Large intestine (tissue), 3 donors: Measurements from ENCODE around the gene IGFBP2. TPM values are rescaled to one million over a fixed set of nuclear protein-coding genes. Genes with fewer than 3 reads are reported as not detected.

Experiments used
- DNase-seq, 2 donors: peaks; one replicate each; pipeline versions ENCODE4 v3.0.0 to v3.0.0-alpha.2; 2013
- H3K27ac ChIP-seq: one replicate; pipeline ENCODE4 v1.5.1; 2013; ENCODE audit warnings: low read length
- H3K27me3 ChIP-seq: 2 replicates; pipeline ENCODE4 v1.6.1; 2013; ENCODE audit warnings: low read length; ENCODE audit not compliant: control insufficient read depth, insufficient read depth
- H3K36me3 ChIP-seq: 2 replicates; pipeline ENCODE4 v1.6.1; 2013; ENCODE audit warnings: low read length; ENCODE audit not compliant: control insufficient read depth, insufficient read depth
- H3K4me1 ChIP-seq: one replicate; pipeline ENCODE4 v1.6.1; 2013; ENCODE audit warnings: low read length; ENCODE audit not compliant: control insufficient read depth, insufficient read depth
- H3K4me3 ChIP-seq: one replicate; pipeline ENCODE4 v1.5.1; 2013; ENCODE audit warnings: low read length
- H3K9me3 ChIP-seq: one replicate; pipeline ENCODE4 v1.6.1; 2013; ENCODE audit warnings: mild to moderate bottlenecking, low read depth, low read length, moderate library complexity; ENCODE audit not compliant: control insufficient read depth
- WGBS: methylation state at CpG from one replicate; pipeline ENCODE4 v1.1.5; 2013; ENCODE audit warnings: low lambda C conversion rate; ENCODE audit not compliant: insufficient coverage; 5-methylcytosine and 5-hydroxymethylcytosine counted together
- polyA plus RNA-seq: library from polyadenylated mRNA; unstranded; fragments of 120-200 nt; gene quantifications from one replicate; pipeline ENCODE4 v1.2.1, GENCODE V29; 2013

Gene IGFBP2
- polyA plus RNA-seq, 1 donor = 242 TPM

DNA sequence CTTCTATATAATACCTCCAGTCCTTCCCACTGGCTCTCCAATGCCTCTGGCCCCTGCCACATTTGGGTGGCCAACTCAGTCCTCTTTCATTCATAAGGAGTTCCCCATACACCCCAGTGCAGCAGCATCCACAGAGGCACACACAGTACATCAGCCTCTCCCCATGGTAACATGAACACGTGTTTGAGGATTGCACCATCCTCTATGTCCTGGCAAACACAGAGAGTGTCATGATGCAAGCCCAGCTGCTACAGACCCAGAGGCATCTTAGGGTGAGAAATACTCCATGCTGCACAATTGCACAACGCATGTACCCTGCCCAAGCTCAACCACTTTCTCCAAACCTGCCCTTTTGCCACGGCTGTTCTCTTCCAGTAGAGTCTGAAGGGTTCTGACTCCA lies 50.6 kb downstream of the IGFBP2 start:
- no CpG with 5 or more reads among the region's 3 CpGs for WGBS
- Histone ChIP-seq H3K27ac (no peak overlapping the region), H3K27me3 (peaks cover 15% of the 10 kb centered on the region), H3K4me1 (no peaks in the 10 kb centered on the region), H3K36me3 (peaks cover 10% of the 10 kb centered on the region), H3K9me3 (no peaks in the 10 kb centered on the region), H3K4me3 (no peak overlapping the region)
- DNase-seq = no peak

DNA sequence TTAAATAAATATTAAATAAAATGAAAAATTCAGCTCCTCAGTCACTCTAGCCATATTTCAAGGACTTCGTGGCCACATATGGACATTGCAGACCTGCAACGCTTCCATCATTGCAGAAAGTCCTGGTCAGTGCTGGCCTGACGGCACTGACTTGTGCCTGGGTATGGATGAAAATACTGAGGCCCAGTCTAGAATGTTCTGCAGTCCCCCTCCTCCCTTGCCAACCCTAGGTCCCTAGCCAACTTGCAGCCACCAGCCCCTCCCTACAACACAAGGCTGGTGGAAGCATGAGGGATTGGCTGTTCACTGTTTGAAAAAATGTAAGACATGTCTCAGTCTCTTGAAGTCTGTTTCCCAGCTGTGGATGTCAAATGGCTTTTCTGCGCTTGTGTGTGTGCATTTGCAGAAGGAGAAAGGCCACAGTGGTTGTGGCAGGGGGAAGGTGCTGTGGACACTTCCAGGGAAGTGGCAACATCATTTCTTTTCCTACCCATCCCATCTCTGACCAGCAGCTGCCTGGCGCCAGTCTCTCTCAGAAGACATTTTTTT lies 52.2 kb downstream of the IGFBP2 start:
- Histone ChIP-seq H3K27me3 (peaks cover 29% of the 10 kb centered on the region), H3K27ac (no peak overlapping the region), H3K4me1 (no peaks in the 10 kb centered on the region), H3K4me3 (no peak overlapping the region), H3K36me3 (peaks cover 11% of the 10 kb centered on the region), H3K9me3 (no peaks in the 10 kb centered on the region)
- DNase-seq = no peak
- no CpG with 5 or more reads among the region's 5 CpGs for WGBS

DNA sequence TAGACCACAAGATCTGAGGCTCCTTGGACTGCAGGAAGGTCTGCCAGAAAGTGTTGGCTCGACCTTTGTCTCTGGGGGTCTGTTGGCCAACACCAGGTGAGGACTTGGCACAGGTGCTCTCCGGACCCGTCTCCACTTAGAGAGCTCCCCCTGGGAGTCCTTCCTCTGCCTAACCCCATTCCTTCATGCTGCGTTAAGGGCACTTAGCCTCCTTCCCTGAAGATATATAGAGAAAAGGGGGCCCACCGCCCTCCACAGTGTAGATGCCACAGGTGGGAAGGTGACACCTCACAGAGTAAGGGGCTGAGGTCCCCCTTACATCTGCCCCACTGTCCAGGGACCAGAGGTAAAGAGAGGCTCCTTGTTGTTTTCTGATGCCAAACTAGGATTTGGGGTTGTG lies 53.9 kb downstream of the IGFBP2 start:
- Histone ChIP-seq H3K36me3 (peaks cover 9% of the 10 kb centered on the region), H3K9me3 (peaks cover 2% of the 10 kb centered on the region), H3K4me3 (no peak overlapping the region), H3K4me1 (no peaks in the 10 kb centered on the region), H3K27me3 (peaks cover 43% of the 10 kb centered on the region), H3K27ac (no peak overlapping the region)
- no CpG with 5 or more reads among the region's 5 CpGs for WGBS
- DNase-seq = no peak

DNA sequence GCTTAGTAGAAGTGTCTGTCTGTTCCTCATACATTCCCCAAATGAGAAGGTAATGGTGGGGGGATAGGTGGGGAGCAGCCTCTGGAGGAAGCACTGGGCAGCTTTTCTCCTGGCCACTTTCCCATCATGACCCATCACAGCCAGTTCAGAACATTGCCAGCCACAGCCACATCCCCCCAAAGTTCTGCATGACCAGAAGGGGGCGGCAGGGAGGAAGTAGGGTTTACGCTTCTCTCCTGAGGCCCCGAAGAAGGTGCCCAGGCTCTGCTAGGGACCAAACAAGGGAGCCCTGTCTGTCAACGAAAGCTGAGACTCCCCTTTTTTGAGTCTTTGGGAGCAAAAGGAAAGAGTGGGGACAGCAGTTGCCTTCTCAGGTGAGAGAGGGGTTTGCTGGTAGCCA lies 54.4 kb downstream of the IGFBP2 start:
- Histone ChIP-seq H3K27me3 (peaks cover 49% of the 10 kb centered on the region), H3K36me3 (peaks cover 9% of the 10 kb centered on the region), H3K9me3 (peaks cover 2% of the 10 kb centered on the region), H3K4me3 (no peak overlapping the region), H3K27ac (no peak overlapping the region), H3K4me1 (no peaks in the 10 kb centered on the region)
- no peak for DNase-seq
- WGBS = 20% methylated on average over 1 of the region's 4 CpGs

DNA sequence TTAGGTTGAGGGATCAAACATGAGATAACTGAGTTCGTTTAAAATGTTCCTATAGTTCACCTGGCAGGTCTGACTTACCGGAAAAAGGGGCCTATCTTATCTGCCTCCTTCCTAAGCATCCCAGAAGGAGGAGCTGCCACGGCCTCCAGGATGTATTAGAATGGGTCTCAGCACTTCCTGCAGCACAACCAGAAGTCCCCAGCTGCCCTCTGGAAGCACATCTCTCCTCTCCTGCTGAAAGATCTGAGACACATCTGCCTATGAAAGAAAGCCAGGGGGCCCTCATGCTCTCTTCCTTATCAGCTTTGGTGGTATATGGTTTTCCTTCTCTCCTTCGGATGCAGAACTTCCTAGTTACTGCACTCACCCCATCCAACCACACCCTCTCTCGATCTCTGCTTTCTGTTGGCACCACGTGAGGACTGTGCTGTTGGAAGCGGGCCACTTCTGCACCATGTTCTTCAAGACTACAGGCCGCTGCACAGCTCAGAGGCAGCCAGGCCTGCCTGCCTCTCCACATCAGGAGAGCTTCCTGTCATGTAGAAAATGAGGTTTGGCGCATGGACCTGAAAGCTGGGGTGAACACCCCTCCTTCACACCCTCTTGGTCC lies 55.6 kb downstream of the IGFBP2 start:
- Histone ChIP-seq H3K9me3 (peaks cover 2% of the 10 kb centered on the region), H3K27ac (no peak overlapping the region), H3K4me1 (peaks cover 2% of the 10 kb centered on the region), H3K36me3 (peaks cover 9% of the 10 kb centered on the region), H3K27me3 (peaks cover 57% of the 10 kb centered on the region), H3K4me3 (no peak overlapping the region)
- WGBS = no CpG with 5 or more reads among the region's 9 CpGs
- DNase-seq = no peak

DNA sequence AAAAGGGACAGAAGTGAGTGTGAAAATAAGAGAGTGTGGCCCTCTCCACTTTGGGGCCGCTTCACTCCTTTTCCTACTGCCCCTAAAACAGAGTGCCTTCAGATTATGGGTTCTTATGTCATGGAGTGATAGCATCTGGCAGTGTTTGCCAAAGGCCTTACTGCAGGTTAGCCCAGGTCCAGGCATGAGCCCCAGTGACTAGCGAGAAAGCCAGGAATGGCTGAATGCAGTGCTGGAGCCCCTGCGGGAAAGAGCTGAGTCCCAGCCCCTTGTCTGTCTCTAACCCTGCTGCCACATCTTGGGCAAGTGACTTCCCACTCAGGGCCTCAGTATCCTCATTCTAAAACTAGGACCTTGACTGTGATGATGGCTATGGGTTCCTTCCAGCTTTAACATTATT lies 56.2 kb downstream of the IGFBP2 start:
- H3K9me3 ChIP-seq = peaks cover 2% of the 10 kb centered on the region
- H3K27me3 ChIP-seq = peaks cover 63% of the 10 kb centered on the region
- H3K27ac ChIP-seq = no peak overlapping the region

DNA sequence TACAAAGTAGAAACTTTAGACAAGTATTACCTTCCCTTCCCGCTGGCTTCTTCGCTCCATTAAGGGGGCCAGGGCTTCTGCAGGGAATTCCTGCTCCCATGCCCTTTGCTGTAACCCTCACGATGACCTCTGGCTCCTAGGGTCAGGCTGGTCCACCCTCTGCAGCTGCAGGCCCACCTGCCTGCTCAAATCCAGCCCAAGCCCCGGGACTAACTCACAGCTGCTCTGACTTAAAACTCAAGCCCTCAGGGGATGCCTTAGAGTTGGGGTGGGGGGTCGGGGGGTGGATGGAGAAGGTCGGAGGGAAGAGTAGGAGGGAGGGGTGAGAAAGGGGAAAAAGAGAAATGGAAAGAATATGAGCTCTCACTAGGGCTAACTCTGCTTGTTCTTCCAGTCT lies 57.2 kb downstream of the IGFBP2 start:
- peaks cover 5% of the 10 kb centered on the region for H3K4me1 ChIP-seq
- H3K4me3 ChIP-seq = no peak overlapping the region
- peaks cover 9% of the 10 kb centered on the region for H3K36me3 ChIP-seq
- H3K9me3 ChIP-seq = peaks cover 2% of the 10 kb centered on the region
- WGBS = no CpG with 5 or more reads among the region's 6 CpGs
- no peak overlapping the region for H3K27ac ChIP-seq
- no peak for DNase-seq
- H3K27me3 ChIP-seq = peaks cover 73% of the 10 kb centered on the region

More for the DNA sequence above, 56.2 kb downstream of the IGFBP2 start:
- no CpG with 5 or more reads among the region's 3 CpGs for WGBS
- Histone ChIP-seq H3K4me3 (no peak overlapping the region), H3K36me3 (peaks cover 9% of the 10 kb centered on the region), H3K4me1 (peaks cover 5% of the 10 kb centered on the region)
- DNase-seq = no peak

DNA sequence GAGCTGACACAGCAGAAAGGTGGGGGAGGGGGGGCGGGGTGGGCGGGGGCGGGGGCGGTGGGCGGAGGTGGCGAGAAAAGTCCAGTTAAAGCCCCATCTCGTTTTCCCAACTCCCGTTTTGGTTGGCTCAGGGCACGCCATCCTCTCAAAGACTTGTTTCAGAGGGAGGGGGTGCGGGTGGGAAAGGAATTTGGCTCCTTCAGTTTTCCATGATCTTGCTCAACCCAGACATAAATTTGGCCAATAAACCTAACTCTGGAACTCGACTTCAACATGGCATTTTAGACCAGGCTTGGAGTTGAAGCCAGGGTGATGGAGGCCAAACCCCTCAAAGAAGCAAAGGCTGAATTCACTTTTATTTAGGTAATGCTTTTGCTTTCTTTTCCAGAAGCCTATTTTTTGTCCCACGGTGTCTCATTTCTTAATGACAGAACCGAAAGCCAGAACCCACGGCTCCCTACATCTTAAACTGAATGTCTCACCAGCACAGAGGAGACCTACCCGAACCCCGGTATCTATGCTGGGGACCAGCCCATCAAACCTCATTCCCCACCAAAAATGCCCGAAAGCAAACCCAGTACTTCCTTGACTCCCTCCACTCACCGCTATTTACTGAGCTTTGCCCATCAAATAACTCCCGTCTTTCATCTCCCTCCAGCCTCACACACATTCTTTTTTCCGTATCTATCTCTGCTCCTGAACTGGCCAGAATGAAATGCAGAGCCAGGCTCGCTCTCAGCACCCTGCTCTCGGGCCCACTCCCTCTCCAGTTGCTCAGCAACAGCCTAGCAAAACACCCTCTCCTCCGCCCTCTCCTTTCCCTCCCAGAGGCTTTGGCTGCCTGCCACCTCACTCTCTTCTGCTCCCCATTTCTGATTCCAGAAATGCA lies 57.9 kb downstream of the IGFBP2 start:
- peak overlapping the region; percentile 57 for H3K27ac ChIP-seq

DNA sequence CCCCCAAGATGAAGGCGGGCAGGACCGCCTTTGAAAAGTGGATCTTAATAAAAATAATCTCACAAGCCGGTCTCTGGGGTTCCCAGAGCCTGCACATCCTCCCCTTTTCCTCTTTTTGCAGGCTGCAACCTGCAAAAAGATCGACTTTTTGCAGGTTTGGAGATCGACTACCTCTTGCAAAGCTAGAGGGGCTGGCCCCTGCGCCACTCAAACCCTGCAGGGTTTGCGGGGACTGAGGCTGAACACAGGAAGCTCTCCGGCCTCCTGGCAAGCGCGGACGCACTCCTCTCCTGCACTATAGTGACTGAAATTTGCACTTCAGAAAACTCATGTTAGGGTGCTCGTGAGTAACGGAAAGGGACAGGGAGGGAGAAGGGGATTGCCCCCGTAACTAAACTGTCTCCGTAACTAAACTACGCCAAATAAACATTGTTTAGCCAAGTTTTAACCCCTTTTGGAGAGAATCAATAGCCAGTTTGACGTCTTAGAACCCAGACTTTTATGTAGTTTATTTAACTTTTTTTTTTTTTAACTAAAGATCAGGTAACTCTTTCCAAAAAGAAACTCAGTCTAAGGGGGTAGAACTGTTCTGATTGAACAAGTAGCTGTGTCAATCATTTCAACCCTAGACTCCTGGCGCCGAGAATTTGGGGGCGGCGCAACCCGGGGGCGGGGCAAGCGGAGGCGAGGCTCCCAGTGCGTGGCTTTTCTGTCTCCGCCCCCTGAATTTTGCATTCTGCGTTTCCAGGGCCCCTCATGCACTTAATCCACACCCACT lies 59.6 kb downstream of the IGFBP2 start:
- H3K27me3 ChIP-seq = peaks cover 84% of the 10 kb centered on the region
- 0% methylated on average over 1 of the region's 28 CpGs for whole genome bisulfite sequencing
- peak; percentile 62 to 70 for DNase-seq
- H3K36me3 ChIP-seq = peaks cover 6% of the 10 kb centered on the region
- H3K9me3 ChIP-seq = peaks cover 2% of the 10 kb centered on the region
- peak overlapping the region; percentile 57 for H3K27ac ChIP-seq
- peaks cover 5% of the 10 kb centered on the region for H3K4me1 ChIP-seq
- peak overlapping the region; percentile 44 for H3K4me3 ChIP-seq

More for the DNA sequence above, 57.9 kb downstream of the IGFBP2 start:
- WGBS = 7% methylated on average over 6 of the region's 23 CpGs
- peak; percentile 62 to 72 for DNase-seq
- Histone ChIP-seq H3K4me1 (peaks cover 5% of the 10 kb centered on the region), H3K27me3 (peaks cover 80% of the 10 kb centered on the region), H3K36me3 (peaks cover 9% of the 10 kb centered on the region), H3K9me3 (peaks cover 2% of the 10 kb centered on the region), H3K4me3 (peak overlapping the region; percentile 19)
